Measurements from ENCODE around the gene GRID1. TPM values are rescaled to one million over a fixed set of nuclear protein-coding genes. Genes with fewer than 3 reads are reported as not detected.

The GRID1 gene
- total and polyA plus RNA-seq, 5 donors from 2014 or later, result not detected

DNA sequence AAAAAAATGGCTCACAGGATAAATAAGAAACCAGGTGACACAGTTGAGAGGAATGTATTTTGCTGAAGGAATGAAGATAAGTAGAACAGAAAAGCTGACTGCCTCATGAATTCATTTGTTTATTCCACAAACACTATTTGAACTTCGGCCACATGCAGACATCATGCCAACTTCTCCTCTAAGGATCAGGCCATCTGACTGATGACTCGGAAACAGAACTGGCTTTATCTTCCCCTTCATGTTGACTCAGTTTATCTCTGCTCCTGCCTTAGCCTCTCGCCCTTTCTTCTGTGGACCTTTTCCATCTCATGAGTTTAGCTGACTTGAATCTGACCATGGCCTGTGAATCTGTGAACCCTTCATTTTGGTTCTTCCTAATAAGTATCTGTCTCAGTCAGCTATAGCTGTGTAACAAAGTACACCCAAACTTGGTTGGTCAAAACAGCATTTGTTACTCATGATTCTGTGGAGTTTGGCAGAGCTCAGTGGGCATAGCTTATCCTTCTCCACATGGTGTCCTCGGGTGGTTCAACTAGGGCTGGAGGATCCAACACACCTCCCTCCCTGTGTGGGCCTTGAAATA lies 44.0 kb upstream of the GRID1 start:
- H3K27ac ChIP-seq (ENCODE audit: insufficient read depth, low read length, poor library complexity, severe bottlenecking), result peak overlapping the region; percentile 71
- Mint-ChIP-seq H3K27ac (peak overlapping the region; percentile 88 to 95 (median 92)), H3K4me1 (peaks cover 30 to 53% (median 34%) of the 10 kb centered on the region in 4 donors)

GRCh38 chr10:86409183-86409582 lies 42.6 kb upstream of the GRID1 start:
- H3K27me3 ChIP-seq (ENCODE audit: control insufficient read depth, insufficient read depth, low read length), result no peaks in the 10 kb centered on the region
- Mint-ChIP-seq H3K4me3 (no peak overlapping the region), H3K9me3 (peaks cover 0 to 1% (median 0%) of the 10 kb centered on the region in 7 donors), H3K4me1 (peaks cover 25 to 41% (median 30%) of the 10 kb centered on the region in 4 donors), H3K27me3 (peaks cover 4% of the 10 kb centered on the region), H3K27ac (no peak overlapping the region), H3K36me3 (no peaks in the 10 kb centered on the region)
- H3K4me1 ChIP-seq (ENCODE audit: control insufficient read depth, insufficient read depth, low read length, poor library complexity, severe bottlenecking), result peaks cover 37% of the 10 kb centered on the region
- no peaks in the 10 kb centered on the region for H3K9me3 ChIP-seq (ENCODE audit: control insufficient read depth in 2 of 2, low read length in 2 of 2)
- no peak overlapping the region for H3K27ac ChIP-seq (ENCODE audit: insufficient read depth, low read length, poor library complexity, severe bottlenecking)
- H3K4me3 ChIP-seq (ENCODE audit: low read depth, low read length), result no peak overlapping the region
- no peaks in the 10 kb centered on the region for H3K36me3 ChIP-seq (ENCODE audit: control insufficient read depth, insufficient read depth, low read length)
- DNase-seq (no peak), ATAC-seq (ENCODE audit: low read depth in 2 of 2) (no peak)

More for the DNA sequence above, 44.0 kb upstream of the GRID1 start:
- Mint-ChIP-seq H3K27me3 (peaks cover 4% of the 10 kb centered on the region), H3K9me3 (peaks cover 0 to 1% (median 0%) of the 10 kb centered on the region in 7 donors), H3K36me3 (no peaks in the 10 kb centered on the region), H3K4me3 (peak overlapping the region in 3 of 4 donors; percentile 74 to 85 (median 80))
- Histone ChIP-seq H3K4me1 (ENCODE audit: control insufficient read depth, insufficient read depth, low read length, poor library complexity, severe bottlenecking) (peaks cover 37% of the 10 kb centered on the region), H3K9me3 (ENCODE audit: control insufficient read depth in 2 of 2, low read length in 2 of 2) (no peaks in the 10 kb centered on the region), H3K36me3 (ENCODE audit: control insufficient read depth, insufficient read depth, low read length) (no peaks in the 10 kb centered on the region), H3K27me3 (ENCODE audit: control insufficient read depth, insufficient read depth, low read length) (no peaks in the 10 kb centered on the region), H3K4me3 (ENCODE audit: low read depth, low read length) (peak overlapping the region; percentile 72)
- ATAC-seq (ENCODE audit: low read depth in 2 of 2), result no peak
- DNase-seq, result no peak

DNA sequence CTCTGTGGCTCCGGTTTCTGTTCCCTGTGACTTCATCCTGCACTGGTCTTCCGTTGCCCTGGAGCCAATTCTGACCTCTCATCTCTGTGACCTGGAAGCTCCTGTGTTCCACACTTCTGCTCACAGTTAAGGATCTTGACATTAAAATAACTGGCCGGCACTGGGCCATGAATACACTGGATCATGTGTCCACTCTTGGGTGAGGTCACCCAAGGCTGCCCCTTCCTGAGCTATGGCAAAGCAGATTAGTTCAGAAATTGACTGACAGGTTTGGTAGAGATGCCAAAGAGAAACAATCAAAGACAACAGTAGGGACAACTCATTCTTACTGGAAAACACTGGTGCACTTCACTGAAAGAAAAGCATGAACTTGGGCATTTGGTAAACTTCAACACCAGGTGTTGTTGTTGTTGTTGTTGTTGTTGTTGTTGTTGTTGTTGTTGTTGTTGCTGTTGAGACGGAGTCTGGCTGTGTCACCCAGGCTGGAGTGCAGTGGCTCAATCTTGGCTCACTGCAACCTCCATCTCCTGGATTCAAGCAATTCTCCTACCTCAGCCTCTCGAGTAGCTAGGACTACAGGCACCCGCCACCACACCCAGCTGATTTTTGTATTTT lies 36.7 kb upstream of the GRID1 start:
- Histone ChIP-seq H3K4me3 (ENCODE audit: low read depth, low read length) (no peak overlapping the region), H3K27me3 (ENCODE audit: control insufficient read depth, insufficient read depth, low read length) (no peaks in the 10 kb centered on the region), H3K36me3 (ENCODE audit: control insufficient read depth, insufficient read depth, low read length) (no peaks in the 10 kb centered on the region), H3K27ac (ENCODE audit: insufficient read depth, low read length, poor library complexity, severe bottlenecking) (no peak overlapping the region), H3K4me1 (ENCODE audit: control insufficient read depth, insufficient read depth, low read length, poor library complexity, severe bottlenecking) (peaks cover 24% of the 10 kb centered on the region), H3K9me3 (ENCODE audit: control insufficient read depth in 2 of 2, low read length in 2 of 2) (no peaks in the 10 kb centered on the region)
- peaks cover 16% of the 10 kb centered on the region for H3K27me3 Mint-ChIP-seq
- H3K27ac Mint-ChIP-seq, result peak overlapping the region in 2 of 3 donors; percentile 48 to 68
- H3K4me3 Mint-ChIP-seq, result peak overlapping the region; percentile 23 to 74 (median 54)
- H3K4me1 Mint-ChIP-seq, result peaks cover 0 to 26% (median 13%) of the 10 kb centered on the region in 4 donors
- no peak for ATAC-seq (ENCODE audit: low read depth in 2 of 2)
- no peak for DNase-seq
- H3K36me3 Mint-ChIP-seq, result no peaks in the 10 kb centered on the region
- H3K9me3 Mint-ChIP-seq, result no peaks in the 10 kb centered on the region

DNA sequence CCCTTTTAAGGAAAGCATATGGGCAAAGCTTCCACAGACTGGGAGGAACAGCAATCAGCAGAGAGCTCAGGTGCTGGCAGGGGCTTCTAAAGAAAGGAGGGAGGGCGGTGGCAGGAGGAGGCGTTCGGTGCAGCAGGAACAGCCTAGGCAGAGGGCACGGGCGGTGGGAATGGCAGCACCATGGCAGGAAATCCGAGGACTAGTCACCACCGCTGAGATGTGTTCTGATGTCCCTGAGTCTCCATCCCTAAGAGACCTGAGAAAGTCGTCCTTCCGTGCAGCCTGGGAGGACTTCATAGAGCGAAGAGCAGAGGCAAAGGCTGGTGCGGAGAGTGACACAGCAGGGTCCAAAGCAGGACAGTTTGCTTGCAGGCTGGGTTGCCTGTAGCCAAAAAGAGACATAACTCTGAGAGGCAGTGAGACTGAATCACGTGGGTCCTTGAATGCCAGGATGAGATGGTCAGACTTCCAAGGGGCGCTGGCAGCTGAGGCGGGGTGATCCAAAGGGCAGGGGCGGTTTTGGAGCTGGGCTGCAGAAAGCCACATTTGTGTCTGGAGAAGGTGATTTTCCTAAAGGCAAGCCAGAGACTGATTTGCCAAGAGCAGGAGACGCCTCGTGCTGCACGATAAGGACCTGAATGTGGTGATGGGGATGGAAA lies 35.8 kb upstream of the GRID1 start:
- H3K27ac Mint-ChIP-seq, result peak overlapping the region in 2 of 3 donors; percentile 68 to 73
- no peaks in the 10 kb centered on the region for H3K36me3 Mint-ChIP-seq
- DNase-seq (no peak), ATAC-seq (ENCODE audit: low read depth in 2 of 2) (no peak)
- Histone ChIP-seq H3K36me3 (ENCODE audit: control insufficient read depth, insufficient read depth, low read length) (no peaks in the 10 kb centered on the region), H3K27ac (ENCODE audit: insufficient read depth, low read length, poor library complexity, severe bottlenecking) (no peak overlapping the region), H3K4me1 (ENCODE audit: control insufficient read depth, insufficient read depth, low read length, poor library complexity, severe bottlenecking) (peaks cover 24% of the 10 kb centered on the region), H3K27me3 (ENCODE audit: control insufficient read depth, insufficient read depth, low read length) (no peaks in the 10 kb centered on the region), H3K9me3 (ENCODE audit: control insufficient read depth in 2 of 2, low read length in 2 of 2) (no peaks in the 10 kb centered on the region), H3K4me3 (ENCODE audit: low read depth, low read length) (no peak overlapping the region)
- H3K4me3 Mint-ChIP-seq, result peak overlapping the region; percentile 61 to 95 (median 82)
- H3K27me3 Mint-ChIP-seq, result peaks cover 16% of the 10 kb centered on the region
- peaks cover 0 to 26% (median 13%) of the 10 kb centered on the region in 4 donors for H3K4me1 Mint-ChIP-seq
- no peaks in the 10 kb centered on the region for H3K9me3 Mint-ChIP-seq

DNA sequence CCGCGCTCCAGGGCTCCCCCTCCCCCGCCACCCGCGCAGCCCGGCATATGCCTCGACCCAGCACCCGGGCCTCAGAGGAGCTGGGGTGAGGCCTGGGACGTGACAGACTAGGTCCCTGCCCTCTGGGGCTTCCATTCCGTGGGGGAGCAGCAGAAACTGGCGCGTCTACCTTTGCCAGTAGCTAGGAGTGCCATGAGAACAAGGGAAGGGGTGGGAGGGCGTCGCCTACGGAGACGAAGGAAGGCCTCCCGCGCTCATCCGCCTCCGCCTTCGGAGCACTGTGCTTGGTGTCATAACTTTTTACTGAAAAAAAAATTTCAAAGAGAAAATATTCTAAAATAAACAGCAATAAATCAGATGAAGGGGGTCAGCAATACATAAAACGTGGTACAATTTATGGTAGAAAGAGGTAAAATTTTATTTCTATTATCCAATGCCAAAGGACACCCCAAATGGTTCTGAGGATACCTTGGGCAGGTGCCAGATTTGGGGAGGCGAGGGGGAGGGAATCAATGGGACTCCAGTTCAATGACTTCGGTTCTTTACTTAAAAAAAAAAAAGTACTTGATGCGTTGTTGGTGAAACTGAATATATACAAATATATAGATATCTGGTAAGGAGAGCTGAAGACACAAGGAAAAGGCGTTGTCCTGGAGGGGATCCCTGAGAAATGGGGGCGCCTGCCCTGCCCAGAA lies 35.1 kb upstream of the GRID1 start:
- H3K27ac Mint-ChIP-seq, result peak overlapping the region; percentile 52 to 73 (median 62)
- peak overlapping the region; percentile 61 to 95 (median 82) for H3K4me3 Mint-ChIP-seq
- Histone ChIP-seq H3K27me3 (ENCODE audit: control insufficient read depth, insufficient read depth, low read length) (no peaks in the 10 kb centered on the region), H3K4me1 (ENCODE audit: control insufficient read depth, insufficient read depth, low read length, poor library complexity, severe bottlenecking) (peaks cover 24% of the 10 kb centered on the region), H3K36me3 (ENCODE audit: control insufficient read depth, insufficient read depth, low read length) (no peaks in the 10 kb centered on the region), H3K27ac (ENCODE audit: insufficient read depth, low read length, poor library complexity, severe bottlenecking) (peak overlapping the region; percentile 47), H3K9me3 (ENCODE audit: control insufficient read depth in 2 of 2, low read length in 2 of 2) (no peaks in the 10 kb centered on the region), H3K4me3 (ENCODE audit: low read depth, low read length) (no peak overlapping the region)
- H3K27me3 Mint-ChIP-seq, result peaks cover 16% of the 10 kb centered on the region
- DNase-seq (peak in 2 of 3 donors; percentile 20 to 28), ATAC-seq (ENCODE audit: low read depth in 2 of 2) (no peak)
- no peaks in the 10 kb centered on the region for H3K36me3 Mint-ChIP-seq
- no peaks in the 10 kb centered on the region for H3K9me3 Mint-ChIP-seq
- H3K4me1 Mint-ChIP-seq, result peaks cover 0 to 26% (median 13%) of the 10 kb centered on the region in 4 donors

GRCh38 chr10:86400705-86401587 lies 34.4 kb upstream of the GRID1 start:
- Mint-ChIP-seq H3K27ac (peak overlapping the region; percentile 60 to 87 (median 79)), H3K27me3 (peaks cover 20% of the 10 kb centered on the region), H3K9me3 (no peaks in the 10 kb centered on the region), H3K4me3 (peak overlapping the region; percentile 74 to 95 (median 91)), H3K4me1 (peaks cover 0 to 26% (median 13%) of the 10 kb centered on the region in 4 donors), H3K36me3 (no peaks in the 10 kb centered on the region)
- Histone ChIP-seq H3K27me3 (ENCODE audit: control insufficient read depth, insufficient read depth, low read length) (no peaks in the 10 kb centered on the region), H3K9me3 (ENCODE audit: control insufficient read depth in 2 of 2, low read length in 2 of 2) (no peaks in the 10 kb centered on the region), H3K27ac (ENCODE audit: insufficient read depth, low read length, poor library complexity, severe bottlenecking) (peak overlapping the region; percentile 61), H3K4me1 (ENCODE audit: control insufficient read depth, insufficient read depth, low read length, poor library complexity, severe bottlenecking) (peaks cover 24% of the 10 kb centered on the region), H3K4me3 (ENCODE audit: low read depth, low read length) (no peak overlapping the region), H3K36me3 (ENCODE audit: control insufficient read depth, insufficient read depth, low read length) (no peaks in the 10 kb centered on the region)
- DNase-seq (peak; percentile 55 to 75 (median 67)), ATAC-seq (ENCODE audit: low read depth in 2 of 2) (peak; percentile 42 to 45)

Measured in CD4-positive, CD25-positive, alpha-beta regulatory T cell (primary cell).